ENCODE results near the gene CPB1. TPM values are rescaled to one million over a fixed set of nuclear protein-coding genes. Genes with fewer than 3 reads are reported as not detected.

The CPB1 gene
- total and polyA plus RNA-seq, 2 of the 8 experiments (the other 6 are each of a cell fraction or from before 2014, with no cell fraction given), result not detected

DNA sequence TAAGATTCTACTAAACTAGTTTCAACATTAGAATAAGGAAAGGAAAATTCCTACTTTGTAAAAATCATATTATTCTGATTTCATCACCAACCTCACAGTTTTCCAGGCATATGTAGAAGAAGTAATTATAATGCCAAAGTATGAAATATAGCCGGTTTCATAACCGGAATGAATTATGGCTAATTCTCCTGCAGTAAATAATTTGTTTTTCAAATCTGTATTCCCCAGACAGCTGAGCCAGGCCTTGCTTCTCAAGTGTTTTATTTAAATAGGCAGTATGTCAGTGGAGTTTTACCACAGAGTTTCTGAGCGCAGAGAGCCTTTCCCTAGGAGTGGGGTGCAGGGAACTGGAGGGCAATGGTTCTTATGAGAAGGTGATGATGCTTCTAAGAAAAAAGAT, 28.8 kb downstream of the CPB1 start:
- Histone ChIP-seq H3K4me3 (ENCODE audit: extremely low read depth in 1 of 4, insufficient read depth in 2 of 4, low read depth in 3 of 4, low read length in 4 of 4) (no peak overlapping the region), H3K9ac (replicated peaks in 1 of 4; ENCODE audit: extremely low read depth in 1 of 4, low read depth in 3 of 4, low read length in 3 of 4) (no peak overlapping the region), H3K23me2 (ENCODE audit: low read depth, low read length) (no peaks in the 10 kb centered on the region), H4K91ac (replicated peaks; ENCODE audit: insufficient read length, low read length) (no peak overlapping the region), H3K27me3 (replicated peaks in 1 of 4; ENCODE audit: control insufficient read depth in 3 of 4, extremely low read depth in 1 of 4, insufficient read depth in 3 of 4, low read length in 3 of 4) (no peaks in the 10 kb centered on the region), H3K18ac (ENCODE audit: extremely low read depth, low read length) (no peak overlapping the region), H3K36me3 (ENCODE audit: control insufficient read depth in 2 of 4, insufficient read depth in 4 of 4, low read length in 3 of 4) (no peaks in the 10 kb centered on the region), H4K8ac (ENCODE audit: extremely low read depth, insufficient read depth, low read length) (no peak overlapping the region), H4K20me1 (replicated peaks in 1 of 2; ENCODE audit: control insufficient read depth in 1 of 2, insufficient read depth in 2 of 2, low read length in 2 of 2) (no peaks in the 10 kb centered on the region), H2BK5ac (ENCODE audit: low read depth, low read length) (no peak overlapping the region), H2AFZ (ENCODE audit: low read length) (no peak overlapping the region), H3K79me1 (ENCODE audit: low read depth, low read length) (no peaks in the 10 kb centered on the region), H3K56ac (replicated peaks; ENCODE audit: insufficient read length, low read depth, low read length) (no peak overlapping the region), H2BK120ac (replicated peaks; ENCODE audit: low read depth, low read length) (no peak overlapping the region), H3K23ac (ENCODE audit: insufficient read length) (no peak overlapping the region), H2BK15ac (ENCODE audit: low read length) (no peak overlapping the region), H4K5ac (ENCODE audit: insufficient read length, low read depth, low read length) (no peak overlapping the region), H2AK5ac (ENCODE audit: low read depth, low read length) (no peak overlapping the region), H3K14ac (ENCODE audit: insufficient read length) (no peak overlapping the region), H3K79me2 (ENCODE audit: control insufficient read depth in 1 of 2, insufficient read depth in 2 of 2, low read length in 2 of 2) (no peaks in the 10 kb centered on the region), H2BK20ac (ENCODE audit: low read length) (no peak overlapping the region), H3K27ac (ENCODE audit: low read depth, low read length) (no peak overlapping the region), H3K4ac (replicated peaks; ENCODE audit: insufficient read length, low read depth, low read length) (no peak overlapping the region), H2BK12ac (ENCODE audit: low read depth, low read length) (no peak overlapping the region), H3K4me2 (ENCODE audit: insufficient read depth in 1 of 2, low read depth in 2 of 2, low read length in 2 of 2) (no peak overlapping the region), H3K9me3 (ENCODE audit: insufficient read depth in 2 of 2, low read depth in 1 of 2, low read length in 1 of 2) (no peaks in the 10 kb centered on the region), H3K4me1 (replicated peaks in 1 of 4; ENCODE audit: control insufficient read depth in 3 of 4, insufficient read depth in 4 of 4, low read length in 3 of 4) (no peaks in the 10 kb centered on the region)
- 95% methylated on average over 3 of the region's 3 CpGs; no CpG with 5 or more reads in 1 of the 2 experiments for WGBS, 2 experiments (ENCODE audit: extremely low coverage in 1 of 2, insufficient coverage in 1 of 2, insufficient read length in 1 of 2, insufficient replicate concordance in 2 of 2, low coverage in 1 of 2, low lambda C conversion rate in 2 of 2, missing lambda C conversion rate in 1 of 2)
- DNase-seq (ENCODE audit: low read depth in 1 of 2, low spot score in 2 of 2), result no peak
- CTCF ChIA-PET (ENCODE audit: partially characterized antibody), result interaction anchor here (1.9 kb wide), 1 partner anchor 27 kb away, joined by 3 read pairs; no protein-coding TSS in a partner anchor
- TF ChIP-seq SP4 (IDR thresholded peaks at IDR 0.05; ENCODE audit: low read length), result no peak
- TF ChIP-seq, protein P1, sequence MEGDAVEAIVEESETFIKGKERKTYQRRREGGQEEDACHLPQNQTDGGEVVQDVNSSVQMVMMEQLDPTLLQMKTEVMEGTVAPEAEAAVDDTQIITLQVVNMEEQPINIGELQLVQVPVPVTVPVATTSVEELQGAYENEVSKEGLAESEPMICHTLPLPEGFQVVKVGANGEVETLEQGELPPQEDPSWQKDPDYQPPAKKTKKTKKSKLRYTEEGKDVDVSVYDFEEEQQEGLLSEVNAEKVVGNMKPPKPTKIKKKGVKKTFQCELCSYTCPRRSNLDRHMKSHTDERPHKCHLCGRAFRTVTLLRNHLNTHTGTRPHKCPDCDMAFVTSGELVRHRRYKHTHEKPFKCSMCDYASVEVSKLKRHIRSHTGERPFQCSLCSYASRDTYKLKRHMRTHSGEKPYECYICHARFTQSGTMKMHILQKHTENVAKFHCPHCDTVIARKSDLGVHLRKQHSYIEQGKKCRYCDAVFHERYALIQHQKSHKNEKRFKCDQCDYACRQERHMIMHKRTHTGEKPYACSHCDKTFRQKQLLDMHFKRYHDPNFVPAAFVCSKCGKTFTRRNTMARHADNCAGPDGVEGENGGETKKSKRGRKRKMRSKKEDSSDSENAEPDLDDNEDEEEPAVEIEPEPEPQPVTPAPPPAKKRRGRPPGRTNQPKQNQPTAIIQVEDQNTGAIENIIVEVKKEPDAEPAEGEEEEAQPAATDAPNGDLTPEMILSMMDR (IDR thresholded peaks at IDR 0.05; ENCODE audit: control extremely low read depth in 1 of 3, insufficient read depth in 1 of 3, low read depth in 1 of 3, low read length in 3 of 3), result no peak
- no peak for TF ChIP-seq KDM1A (IDR thresholded peaks at IDR 0.05; ENCODE audit: borderline replicate concordance, low read length)
- TF ChIP-seq, protein P2, sequence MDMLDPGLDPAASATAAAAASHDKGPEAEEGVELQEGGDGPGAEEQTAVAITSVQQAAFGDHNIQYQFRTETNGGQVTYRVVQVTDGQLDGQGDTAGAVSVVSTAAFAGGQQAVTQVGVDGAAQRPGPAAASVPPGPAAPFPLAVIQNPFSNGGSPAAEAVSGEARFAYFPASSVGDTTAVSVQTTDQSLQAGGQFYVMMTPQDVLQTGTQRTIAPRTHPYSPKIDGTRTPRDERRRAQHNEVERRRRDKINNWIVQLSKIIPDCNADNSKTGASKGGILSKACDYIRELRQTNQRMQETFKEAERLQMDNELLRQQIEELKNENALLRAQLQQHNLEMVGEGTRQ (IDR thresholded peaks at IDR 0.05; ENCODE audit: low read length), result no peak
- no peak for TF ChIP-seq PHF8 (conservative IDR thresholded peaks at IDR 0.05; ENCODE audit: low read depth, low read length)
- TF ChIP-seq NANOG (IDR thresholded peaks at IDR 0.05; ENCODE audit: insufficient read depth, low read depth, low read length, poor library complexity, severe bottlenecking), result no peak
- no peak for TF ChIP-seq SUZ12 (IDR thresholded peaks at IDR 0.05; ENCODE audit: low read length)
- no peak for FAIRE-seq
- POLR2A ChIA-PET (ENCODE audit: partially characterized antibody), result no interaction called here
